HG03135 (cell line): ENCODE results near the gene KRT72.

Experiments used
- ATAC-seq: cut with Tn5 transposase; IDR thresholded peaks from one replicate; pipeline ENCODE4 v1.9.1; 2021; ENCODE audit warnings: mild to moderate bottlenecking, moderate library complexity; ENCODE audit not compliant: unreplicated experiment

The KRT72 gene

DNA sequence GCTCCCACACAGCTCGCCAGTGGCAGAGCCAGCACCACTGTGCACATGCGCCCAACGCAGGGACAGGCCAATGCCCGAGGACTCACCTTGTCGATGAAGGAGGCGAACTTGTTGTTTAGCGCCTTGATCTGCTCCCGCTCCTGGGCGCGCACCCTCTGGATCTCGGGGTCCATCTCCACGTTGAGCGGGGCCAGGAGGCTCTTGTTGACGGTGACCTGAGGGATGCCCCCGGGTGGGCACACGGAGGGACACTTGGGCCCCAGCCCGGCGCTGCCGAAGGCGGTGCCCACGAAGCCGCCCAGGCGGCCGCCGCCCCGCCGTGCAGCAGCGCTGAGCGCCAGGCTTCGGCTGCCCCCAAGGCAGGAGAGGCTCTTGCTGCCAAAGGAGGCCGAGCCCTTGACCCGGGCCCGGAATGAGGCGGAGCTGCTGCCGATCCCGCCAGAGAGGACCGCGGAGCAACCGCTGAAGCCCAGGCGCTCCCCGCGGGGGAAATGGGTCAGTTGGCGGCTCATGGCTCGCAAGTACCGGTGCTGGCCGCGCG lies at the start of gene KRT72:
TSS of gene KRT72 (minus strand) at position 523 of the 541 bp plus-strand sequence. CDS start at position 512, 11 bp downstream.
- ATAC-seq = no peak

DNA sequence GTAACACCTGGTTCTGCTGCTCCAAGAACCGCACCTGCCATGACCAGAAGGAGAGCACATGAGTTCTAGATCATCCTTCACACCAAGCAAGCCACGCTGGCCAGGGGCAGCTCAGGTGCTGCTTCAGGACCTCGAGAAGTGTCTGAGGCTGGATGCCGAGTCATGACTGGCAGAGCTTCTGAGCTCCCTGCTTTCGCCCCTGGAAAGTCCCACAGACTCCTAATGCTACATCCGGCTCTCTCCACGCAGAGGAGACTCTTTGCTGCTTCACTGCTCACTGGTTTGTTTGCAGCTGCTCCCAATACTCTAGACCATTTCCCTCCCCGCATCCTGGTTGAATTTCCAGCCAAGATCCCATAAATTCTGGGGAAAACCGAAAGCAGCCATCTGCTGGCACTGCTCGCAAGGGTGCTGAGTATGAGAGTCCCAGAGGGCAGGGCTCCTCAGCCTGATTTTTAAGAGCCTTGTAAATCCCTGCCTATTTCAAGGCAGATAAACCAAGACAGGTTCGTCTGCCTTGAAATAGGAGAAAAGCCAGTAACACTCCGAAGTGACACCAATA lies 49.3 kb upstream of the KRT72 start:
- no peak for ATAC-seq

DNA sequence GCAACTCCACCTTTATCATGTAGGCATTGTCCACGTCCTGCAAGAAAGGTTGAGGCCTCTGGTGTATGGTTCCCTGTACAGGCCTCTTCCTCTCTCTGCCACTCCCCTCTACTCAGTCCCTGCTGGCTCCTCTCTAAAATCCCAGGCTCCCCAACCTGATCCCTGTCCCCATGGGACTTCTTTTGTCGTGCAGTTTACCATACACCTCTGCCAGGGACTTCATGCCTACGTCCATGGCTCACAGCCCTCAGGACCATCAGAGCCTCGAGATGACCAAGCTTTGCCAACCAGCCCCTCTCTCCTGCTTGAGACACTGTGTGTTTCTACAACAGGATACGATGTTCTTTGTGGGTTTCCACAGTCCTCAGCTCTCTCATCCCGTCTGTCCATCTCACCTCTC lies 47.8 kb upstream of the KRT72 start:
- ATAC-seq = no peak

DNA sequence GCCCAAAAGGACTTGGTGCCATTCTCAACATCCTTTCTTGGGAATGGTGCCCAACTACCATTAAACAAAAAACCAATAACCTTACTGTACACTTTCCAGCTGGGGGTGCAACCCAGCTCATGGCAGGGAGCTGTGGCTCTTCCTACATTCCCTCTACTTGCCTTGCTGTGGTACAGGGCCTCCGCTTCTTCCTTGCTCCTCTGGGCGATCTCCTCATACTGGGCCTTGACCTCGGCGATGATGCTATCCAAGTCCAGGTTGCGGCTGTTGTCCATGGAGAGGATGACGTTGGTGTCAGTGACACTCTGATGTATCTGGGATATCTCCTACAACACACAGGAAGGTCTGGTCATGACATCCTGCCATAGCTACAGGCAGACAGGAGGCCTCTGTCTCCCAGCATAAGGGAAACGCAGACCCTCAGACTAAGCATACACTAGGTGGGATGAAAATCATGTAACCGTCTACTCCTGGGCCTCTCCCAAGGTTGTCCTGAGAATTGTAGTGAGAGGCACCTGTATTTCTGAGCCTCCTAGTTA lies 46.8 kb upstream of the KRT72 start:
- ATAC-seq = no peak

DNA sequence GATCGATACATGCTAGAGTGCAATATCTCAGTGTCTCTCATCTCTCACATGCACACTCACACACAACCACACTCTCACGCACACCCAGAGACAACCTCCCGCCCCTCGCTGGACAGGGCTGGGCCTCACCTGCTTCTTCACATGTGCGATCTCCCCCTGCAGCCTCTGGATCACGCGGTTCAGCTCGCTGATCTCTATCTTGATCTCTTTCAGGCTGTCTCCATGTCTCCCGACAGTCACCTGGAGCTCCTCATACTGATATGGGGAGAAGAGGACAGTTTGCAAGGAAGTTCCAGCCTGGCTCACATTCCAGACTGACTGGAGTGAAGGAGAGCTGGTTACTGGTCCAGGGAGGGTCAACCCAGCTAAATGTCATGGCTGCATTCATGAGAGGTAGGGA lies 46.3 kb upstream of the KRT72 start:
- ATAC-seq = no peak

DNA sequence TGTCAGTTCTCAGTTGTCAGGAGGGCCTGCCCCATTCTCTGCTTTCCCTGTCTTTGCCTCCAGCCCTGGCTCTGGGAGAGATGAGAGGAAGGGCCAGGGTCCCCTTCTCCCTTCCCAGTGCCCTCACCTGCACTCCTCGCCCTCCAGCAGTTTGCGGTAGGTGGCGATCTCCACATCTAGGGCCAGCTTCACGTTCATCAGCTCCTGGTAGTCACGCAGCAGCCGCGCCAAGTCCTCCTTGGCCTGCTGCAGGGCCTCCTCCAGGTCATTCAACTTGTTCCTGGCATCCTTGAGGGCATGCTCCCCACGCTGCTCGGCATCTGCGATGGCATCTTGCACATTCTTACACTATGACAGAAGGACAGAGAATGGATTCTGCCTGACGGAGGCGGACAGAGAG lies 45.4 kb upstream of the KRT72 start:
- ATAC-seq = no peak

DNA sequence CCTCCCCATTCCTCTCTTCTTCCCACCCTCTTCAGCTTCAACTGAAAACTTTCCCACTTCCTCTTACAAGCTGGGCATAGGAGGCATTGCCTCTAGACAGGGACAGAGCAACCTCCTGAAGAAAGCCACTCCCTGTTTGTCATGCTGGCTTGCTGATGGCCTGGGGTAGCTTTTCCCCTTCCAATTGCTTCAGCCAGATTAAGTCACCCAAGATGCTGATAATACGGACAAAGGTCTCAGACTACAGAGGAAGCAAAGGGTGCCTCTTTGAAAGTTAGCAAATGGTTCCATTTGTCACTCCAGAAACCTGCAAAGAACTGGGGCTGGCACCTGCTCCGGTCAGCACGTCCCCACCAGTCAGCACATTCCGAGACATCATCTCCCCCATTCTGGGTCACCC lies 44.7 kb upstream of the KRT72 start:
- ATAC-seq = no peak

DNA sequence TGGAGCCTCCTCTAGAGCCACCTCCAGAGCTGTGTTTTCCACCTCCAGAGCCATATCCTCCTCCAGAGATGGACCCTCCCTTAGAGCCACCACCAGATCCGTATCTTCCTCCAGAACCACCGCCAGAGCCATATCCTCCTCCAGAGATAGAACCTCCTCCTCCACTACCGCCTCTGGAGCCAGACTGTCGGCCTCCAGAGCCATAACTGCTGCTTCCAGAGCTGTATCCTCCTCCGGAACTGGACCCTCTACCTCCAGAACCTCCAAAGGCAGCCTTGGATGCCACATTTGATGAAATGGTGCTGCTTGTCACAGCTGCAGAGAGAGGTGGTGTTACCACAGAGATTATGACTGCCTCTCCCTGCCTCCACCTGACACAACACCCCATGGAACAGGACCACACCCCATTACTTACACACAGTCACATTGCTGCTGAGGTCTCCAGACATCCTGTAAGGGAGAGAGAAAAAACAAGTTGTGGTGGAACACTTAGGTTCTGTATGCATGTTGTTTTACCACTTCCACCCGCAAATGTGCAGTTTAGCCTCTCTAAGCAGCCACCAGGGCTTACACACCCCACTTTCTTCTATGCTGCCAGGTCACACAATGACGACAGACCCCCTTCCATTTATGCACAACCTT lies 44.0 kb upstream of the KRT72 start:
- no peak for ATAC-seq

DNA sequence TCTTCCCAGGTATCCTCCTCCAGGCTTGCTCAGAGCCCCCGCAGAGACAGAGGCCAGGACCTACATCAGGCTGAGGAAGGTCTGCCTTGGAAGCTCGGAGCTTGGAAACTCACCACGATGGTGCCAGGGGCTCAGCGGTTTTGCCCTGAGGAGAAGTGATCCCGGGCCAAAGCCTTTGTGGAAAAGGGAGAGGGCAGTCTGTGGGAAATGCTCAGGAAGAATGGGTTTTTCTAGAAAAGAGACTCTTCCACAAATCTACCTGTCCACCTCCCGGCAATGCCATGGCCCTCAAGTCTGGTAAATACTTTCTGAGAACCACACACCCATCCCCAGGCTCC lies 42.8 kb upstream of the KRT72 start:
- no peak for ATAC-seq

DNA sequence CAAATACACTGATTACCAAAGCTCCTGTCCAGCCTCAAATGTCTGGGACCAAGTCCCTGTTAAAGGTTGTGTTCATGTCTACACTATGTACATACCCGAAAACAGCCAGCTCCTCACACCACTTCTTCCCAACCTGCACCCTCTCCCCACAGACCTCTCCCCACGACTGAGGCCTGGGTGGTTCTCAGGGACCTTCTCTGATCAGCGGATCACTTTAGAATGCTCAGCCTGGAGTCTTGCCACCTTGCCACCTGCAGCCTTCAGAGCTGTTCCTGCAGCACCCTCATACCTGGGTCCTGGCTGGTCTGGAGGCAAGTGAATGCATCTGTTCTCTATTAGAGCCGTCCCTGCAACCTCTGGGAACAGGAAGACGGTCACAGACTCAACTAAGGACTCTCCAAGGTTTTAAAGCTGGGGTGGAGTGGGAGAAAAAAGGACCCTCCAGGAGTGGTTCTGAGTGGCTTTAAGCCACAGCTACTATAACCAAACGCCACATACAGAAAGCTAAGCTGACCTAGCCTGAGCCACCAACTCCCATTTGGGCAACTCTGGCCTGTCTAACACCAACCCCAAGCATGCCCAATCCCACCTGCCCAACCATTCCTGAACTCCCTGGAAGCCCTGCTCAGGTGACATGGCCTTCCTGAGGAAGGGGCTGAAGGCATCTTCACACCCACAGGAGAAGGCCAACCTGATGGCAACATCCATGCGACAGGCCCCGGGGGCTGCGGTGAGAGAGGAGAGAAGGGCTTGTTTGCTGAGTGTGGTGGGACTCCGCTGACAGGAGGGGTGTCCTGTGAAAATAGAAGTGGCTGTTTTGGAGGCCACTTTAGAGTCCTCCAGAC lies 42.2 kb upstream of the KRT72 start:
- ATAC-seq = no peak

DNA sequence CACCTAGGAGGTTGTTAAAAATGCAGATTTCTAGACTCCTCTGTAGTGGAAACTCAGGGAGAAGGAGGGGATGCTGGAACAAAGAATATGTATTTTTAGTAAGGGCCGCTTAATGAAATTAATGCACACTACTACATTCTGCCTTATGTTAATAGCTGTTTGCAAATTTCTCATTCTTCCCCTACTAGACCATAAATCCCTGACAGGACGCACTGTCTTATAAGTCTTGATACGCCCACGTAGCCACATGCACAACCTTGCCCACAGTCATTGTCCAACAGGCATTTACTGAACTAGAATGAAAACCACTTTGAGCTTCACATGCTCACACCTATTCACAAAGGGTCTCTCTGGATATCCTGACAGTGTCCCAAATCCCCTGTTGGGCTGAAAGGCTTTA lies 40.2 kb upstream of the KRT72 start:
- ATAC-seq = no peak

DNA sequence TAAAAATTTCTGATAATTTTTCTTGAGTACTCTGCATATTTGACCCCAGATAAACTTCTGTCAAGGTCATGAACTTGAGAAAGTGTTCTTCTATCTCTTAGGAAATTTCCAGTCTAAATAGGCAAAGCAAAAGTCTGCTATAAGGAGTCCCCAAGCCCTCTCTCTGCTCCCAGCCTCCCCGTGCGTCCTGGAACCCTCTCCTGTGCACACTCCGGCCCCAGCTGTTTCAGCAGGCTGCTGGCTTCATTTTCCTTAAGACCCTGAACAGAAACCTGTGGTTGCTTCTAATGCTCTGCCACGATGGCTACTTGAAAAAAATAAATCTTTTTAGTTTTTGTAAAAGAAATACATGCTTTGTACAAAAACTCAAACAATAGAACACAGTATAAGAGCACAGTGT lies 36.0 kb upstream of the KRT72 start:
- ATAC-seq = no peak

DNA sequence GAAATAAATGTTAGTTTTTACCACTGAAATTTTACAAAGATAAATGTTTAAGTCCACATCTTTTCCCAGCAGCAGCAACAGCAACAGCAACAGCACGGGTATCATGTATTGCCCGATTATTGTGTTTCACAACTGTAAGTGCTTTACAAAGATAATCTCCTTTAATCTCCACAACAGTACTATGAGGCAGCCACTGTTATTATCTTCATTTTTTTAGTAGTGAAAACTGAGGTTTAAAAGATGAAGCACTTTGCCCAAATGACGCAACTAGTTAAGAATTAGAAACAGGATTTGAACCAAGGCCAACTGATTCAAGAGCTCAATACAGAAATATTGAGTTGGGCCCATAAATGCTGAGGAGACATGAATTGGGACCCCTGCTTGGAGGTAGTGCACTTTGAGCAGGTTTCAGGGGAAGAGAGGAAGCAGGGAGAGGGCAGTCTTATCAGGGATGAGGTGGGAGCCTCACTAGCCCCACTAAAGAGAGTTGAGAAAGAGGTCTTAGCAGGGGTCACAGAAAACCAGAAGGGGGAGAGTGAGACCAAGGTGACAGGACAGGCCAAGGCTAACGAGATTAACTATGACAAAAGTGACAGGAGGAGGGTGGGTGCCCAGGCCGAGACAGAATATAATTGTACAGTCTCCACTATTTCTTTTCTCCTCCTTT lies 35.5 kb upstream of the KRT72 start:
- no peak for ATAC-seq

DNA sequence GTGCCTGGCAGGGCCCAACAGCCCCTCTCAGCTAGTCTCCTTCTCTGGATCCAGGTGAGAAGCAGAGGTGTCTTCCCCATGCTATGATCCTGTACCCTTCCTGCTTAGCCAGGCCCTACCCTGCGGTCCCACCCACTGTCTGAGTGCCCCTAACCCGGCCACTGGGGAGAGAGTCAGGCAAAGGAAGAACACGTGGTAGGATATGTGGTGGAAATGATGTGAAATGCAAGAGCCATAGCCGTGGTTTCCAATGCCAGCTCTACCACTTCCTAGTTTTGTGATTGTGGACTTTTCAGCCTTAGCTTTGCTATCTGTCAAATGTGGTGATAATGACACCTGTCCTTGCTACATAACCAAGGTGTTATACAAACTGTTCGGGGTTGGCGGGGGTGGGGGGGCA lies 34.9 kb upstream of the KRT72 start:
- ATAC-seq = no peak

DNA sequence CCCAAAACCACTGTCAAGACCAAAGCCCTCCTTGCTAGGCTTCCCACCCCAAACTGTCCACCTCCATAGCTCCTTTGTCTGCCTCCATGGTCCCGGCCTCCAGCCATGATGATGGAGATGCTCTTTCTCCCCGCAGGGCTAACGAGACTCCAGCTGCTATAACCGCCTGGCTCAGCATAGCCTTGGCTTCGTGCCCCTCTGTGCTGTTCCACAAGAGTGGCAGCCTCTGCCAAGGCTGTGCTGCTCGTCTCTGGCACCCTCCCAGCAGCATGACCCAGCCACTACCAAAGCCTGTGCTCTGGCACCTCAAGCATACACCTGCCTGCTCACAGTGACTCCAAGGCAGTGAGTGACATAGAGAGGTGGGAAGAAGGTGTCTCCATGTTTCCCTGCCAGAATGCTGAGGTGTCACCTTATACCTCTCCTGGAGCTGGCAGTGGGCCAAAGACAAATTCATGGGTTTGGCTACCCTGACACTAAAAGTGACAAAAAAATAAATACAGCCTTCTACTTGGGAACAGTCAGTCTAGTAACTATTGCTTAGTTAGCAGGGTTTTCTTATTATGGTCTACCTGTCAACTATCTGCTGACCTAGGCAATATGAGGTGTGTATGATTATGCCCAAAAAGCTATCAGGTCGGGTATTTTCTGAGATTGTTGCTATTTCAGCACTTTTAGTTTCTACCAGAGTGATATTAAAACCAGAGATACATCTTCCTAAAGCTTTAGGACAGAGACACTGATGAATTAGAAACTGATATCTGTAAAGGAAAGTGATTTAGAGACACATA lies 33.2 kb upstream of the KRT72 start:
- ATAC-seq = no peak

DNA sequence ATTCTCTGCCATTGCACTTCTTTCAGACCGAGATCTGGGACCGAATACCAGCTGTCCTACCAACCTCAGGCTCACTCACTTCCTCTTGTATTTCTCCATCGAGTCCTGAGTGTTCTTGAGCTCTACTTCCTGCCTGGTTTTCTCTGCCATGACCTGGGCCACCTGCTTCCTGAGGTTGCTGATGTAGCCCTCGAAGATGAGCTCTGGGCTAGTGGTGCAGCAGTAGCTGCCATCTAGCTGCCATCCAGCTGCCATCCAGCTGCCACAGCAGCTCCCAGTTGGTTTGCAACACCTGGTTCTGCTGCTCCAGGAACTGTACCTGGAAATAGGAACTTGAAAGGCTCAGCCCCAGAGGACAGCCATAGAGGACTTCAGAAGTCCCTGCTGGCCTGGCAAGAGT lies 32.1 kb upstream of the KRT72 start:
- ATAC-seq = no peak

DNA sequence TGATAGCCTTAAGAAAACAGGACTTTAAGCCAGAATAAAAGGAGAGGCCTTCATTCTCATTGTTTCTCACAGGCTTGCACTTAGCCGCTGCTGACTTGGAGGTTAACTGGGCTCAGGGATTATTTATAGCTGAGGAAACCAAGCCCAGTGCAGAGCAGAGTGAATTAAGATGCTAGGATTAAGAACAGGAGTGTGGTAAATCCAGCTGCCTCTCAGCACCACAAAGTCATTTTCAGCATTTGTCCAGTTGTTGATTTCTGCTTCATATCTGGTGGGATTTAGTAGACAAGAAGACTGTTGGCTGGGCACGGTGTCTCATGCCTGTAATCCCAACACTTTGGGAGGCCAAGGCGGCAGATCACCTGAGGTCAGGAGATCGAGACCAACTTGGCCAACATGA lies 31.4 kb upstream of the KRT72 start:
- no peak for ATAC-seq

DNA sequence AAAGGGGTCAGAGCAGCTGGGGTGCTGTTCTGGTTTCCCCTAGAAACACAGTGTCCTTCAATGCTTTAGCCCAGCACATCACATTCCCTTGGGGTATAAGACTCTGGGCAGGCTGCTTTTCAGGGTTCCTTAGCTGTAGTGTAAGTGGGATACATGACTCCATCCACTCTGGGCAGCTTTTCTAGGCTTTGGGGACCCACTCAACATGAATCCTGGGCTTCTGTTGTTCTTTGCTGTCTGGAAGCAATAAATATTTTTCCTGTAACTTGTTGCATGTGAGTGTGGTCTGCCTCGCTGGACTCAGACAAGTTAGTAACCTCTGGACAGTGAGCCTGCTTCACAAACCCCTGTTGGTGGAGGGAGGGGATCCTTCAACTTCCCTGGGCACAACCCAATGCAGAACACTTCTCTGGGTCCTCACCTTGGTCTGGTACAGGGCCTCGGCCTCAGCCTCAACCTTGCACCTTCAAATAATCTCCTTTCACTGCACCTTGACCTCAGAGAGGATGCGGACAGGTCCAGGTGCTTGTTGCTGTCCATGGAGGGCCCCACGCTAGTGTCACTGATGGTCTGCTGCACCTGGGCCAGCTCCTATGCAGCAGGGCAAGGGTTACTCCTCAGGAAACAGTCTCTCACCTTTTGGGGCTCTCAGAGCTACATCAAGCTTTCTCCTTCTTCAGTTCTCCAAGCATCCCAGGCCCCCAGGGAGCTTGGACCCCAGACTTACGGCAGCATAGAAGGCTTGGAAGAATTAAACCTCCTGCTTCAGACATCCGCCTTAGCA lies 30.6 kb upstream of the KRT72 start:
- ATAC-seq = no peak

DNA sequence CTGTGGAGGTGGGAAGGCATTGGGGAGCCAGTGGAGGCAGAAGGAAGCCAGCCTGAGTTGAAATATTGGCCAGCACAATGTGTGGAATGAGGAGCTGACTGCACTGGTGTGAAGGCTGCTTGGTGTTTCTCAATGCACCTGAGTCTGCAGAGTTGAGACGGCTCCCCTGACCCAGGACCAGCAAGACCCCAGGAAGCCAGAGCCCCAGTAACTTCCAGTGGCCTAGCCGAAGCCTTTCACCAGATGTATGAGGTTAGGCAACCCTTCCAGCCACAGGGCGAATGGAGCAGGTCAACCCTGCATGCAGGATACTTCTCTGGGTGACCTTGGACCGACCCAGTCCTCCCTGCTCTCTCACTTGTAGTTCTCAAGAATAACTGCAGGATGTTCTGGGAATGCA lies 30.0 kb upstream of the KRT72 start:
- ATAC-seq = no peak
